ENCODE measurements around the gene OR4D1.

The OR4D1 gene

GRCh38 chr17:58170622-58171021 lies 22.4 kb downstream of the OR4D1 start:
- no peak overlapping the region for H3K4me3 ChIP-seq (ENCODE audit: low read depth, low read length)
- TF ChIP-seq CTCF (conservative IDR thresholded peaks at IDR 0.05; ENCODE audit: low read depth, low read length): no peak
- DNase-seq (ENCODE audit: low read depth): no peak

DNA sequence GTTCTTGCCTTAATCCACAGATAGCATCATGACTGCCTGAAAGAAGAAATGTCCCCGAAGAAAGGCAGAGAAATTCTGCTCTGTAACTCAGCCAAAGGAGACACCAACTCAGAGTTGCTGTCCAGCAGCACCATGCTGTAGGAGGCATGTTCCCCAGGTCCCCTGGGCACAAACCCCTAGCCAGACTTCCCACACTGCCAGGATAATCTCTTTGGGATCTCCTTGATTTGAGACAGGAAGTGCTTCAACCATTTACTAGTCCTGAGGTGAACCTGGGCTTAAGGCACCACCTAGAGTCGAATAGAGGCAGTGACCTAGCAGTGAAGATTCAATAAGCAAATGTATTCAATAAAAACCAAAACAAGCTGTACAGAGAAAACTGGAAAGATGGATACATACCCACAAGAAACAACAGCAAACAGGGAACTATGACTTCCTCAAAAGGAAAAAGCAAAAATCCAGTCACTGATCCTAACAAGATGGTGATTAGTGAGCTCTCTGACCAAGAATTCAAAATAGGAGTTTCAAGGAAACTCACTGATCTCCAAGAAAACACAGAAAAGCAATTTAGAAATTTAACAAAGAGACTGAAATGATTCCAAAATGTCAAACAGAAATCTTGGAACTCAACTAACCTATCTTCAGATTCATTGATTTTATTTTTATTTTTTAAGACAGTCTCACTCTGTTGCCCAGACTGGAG lies 24.3 kb downstream of the OR4D1 start:
- no peak overlapping the region for H3K4me3 ChIP-seq (ENCODE audit: low read depth, low read length)
- DNase-seq (ENCODE audit: low read depth): peak; percentile 62

DNA sequence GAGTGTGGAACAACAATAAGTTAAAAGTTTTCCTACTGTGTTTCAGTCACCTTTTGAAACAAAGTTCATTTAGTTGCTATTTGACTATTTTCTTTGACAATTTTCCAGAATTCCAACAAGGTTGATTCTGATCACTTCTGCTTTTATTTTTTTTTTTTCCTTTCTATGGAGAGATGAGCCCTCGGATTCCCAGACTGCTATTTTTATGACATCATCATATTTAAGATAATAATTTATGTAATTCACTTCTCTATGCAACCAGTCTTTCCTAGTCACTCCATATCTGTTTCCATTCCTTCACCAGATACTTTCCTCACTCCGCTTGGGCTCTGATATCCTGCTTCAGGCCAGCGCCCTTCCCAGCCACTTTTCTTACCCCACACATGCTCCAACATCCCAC lies 26.7 kb downstream of the OR4D1 start:
- DNase-seq (ENCODE audit: low read depth): no peak
- no peak overlapping the region for H3K4me3 ChIP-seq (ENCODE audit: low read depth, low read length)
- TF ChIP-seq CTCF (conservative IDR thresholded peaks at IDR 0.05; ENCODE audit: low read depth, low read length): no peak

More for the DNA sequence above, 24.3 kb downstream of the OR4D1 start:
- TF ChIP-seq CTCF (conservative IDR thresholded peaks at IDR 0.05; ENCODE audit: low read depth, low read length): peak; percentile 64

GRCh38 chr17:58176200-58176599 lies 28.0 kb downstream of the OR4D1 start:
- peak; percentile 54 for DNase-seq (ENCODE audit: low read depth)
- no peak overlapping the region for H3K4me3 ChIP-seq (ENCODE audit: low read depth, low read length)
- no peak for TF ChIP-seq CTCF (conservative IDR thresholded peaks at IDR 0.05; ENCODE audit: low read depth, low read length)

- DNase-seq (ENCODE audit: low read depth): no peak
- TF ChIP-seq CTCF (conservative IDR thresholded peaks at IDR 0.05; ENCODE audit: low read depth, low read length): no peak
- H3K4me3 ChIP-seq (ENCODE audit: low read depth, low read length): no peak overlapping the region
These were observed 33.6 kb downstream of the OR4D1 start for GRCh38 chr17:58181796-58182195.

DNA sequence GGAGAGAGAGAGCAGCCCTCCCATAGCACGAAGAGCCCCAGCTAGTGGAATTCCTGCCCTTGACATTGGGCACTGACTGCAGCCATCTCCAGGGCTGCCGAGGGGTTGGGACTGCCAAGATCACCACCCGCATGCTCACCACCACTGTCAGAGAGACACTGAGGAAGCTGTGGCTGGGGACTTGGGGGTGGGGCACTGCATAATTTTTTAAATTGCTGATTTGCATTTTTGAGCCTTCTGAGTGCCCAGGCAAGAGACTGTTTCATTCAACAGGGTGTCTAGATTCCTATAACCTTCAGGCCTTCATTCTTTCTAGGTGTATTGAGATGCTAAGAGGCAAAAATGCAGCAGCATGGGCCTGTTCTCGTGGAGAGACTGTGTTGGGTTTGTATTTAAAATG lies 35.3 kb downstream of the OR4D1 start:
- no peak for DNase-seq (ENCODE audit: low read depth)
- no peak for TF ChIP-seq CTCF (conservative IDR thresholded peaks at IDR 0.05; ENCODE audit: low read depth, low read length)

DNA sequence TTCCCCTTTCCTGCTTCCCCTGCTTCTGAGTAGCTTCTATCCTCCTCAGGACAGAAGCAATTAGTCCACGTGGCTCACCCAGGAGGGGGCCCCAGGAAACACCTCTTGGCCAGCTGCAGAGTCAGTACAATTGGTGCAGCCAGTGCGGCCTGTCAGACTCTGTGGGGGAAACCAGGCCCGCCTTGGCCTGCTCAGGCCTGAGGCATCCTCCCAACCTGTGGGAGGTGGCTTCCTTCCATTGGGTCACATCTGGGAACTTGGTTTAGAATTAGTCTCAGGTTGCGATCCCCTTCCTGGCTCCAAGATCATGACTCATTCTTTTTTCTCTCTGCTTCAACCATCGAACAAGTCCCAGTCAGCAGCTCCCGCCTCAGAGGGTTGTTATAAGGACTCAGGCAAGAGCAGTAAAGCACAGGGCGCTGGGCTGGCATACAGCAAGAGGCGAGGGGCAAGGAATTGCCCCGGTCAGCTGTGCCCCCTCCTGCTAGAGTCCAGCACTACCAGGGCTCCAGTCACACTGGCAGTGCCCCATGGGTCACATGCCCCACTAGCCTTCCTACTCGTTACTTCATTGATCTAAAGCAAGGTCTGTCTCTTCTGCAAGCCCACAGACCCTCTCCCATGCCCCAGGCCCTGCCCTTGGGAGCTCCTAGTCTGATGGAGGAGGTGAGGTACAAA lies 36.3 kb downstream of the OR4D1 start:
- TF ChIP-seq CTCF (conservative IDR thresholded peaks at IDR 0.05; ENCODE audit: low read depth, low read length): no peak
- peak; percentile 70 for DNase-seq (ENCODE audit: low read depth)
- H3K4me3 ChIP-seq (ENCODE audit: low read depth, low read length): no peak overlapping the region

More for the DNA sequence above, 35.3 kb downstream of the OR4D1 start:
- H3K4me3 ChIP-seq (ENCODE audit: low read depth, low read length): no peak overlapping the region
